Large intestine (tissue), 3 donors: ENCODE measurements around the gene KAT6B. TPM values are rescaled to one million over a fixed set of nuclear protein-coding genes. Genes with fewer than 3 reads are reported as not detected.

Source experiments
- DNase-seq, 2 donors: peaks; one replicate each; pipeline versions ENCODE4 v3.0.0 to v3.0.0-alpha.2; 2013
- H3K27ac ChIP-seq: one replicate; pipeline ENCODE4 v1.5.1; 2013; ENCODE audit warnings: low read length
- H3K27me3 ChIP-seq: 2 replicates; pipeline ENCODE4 v1.6.1; 2013; ENCODE audit warnings: low read length; ENCODE audit not compliant: control insufficient read depth, insufficient read depth
- H3K36me3 ChIP-seq: 2 replicates; pipeline ENCODE4 v1.6.1; 2013; ENCODE audit warnings: low read length; ENCODE audit not compliant: control insufficient read depth, insufficient read depth
- H3K4me1 ChIP-seq: one replicate; pipeline ENCODE4 v1.6.1; 2013; ENCODE audit warnings: low read length; ENCODE audit not compliant: control insufficient read depth, insufficient read depth
- H3K4me3 ChIP-seq: one replicate; pipeline ENCODE4 v1.5.1; 2013; ENCODE audit warnings: low read length
- H3K9me3 ChIP-seq: one replicate; pipeline ENCODE4 v1.6.1; 2013; ENCODE audit warnings: mild to moderate bottlenecking, low read depth, low read length, moderate library complexity; ENCODE audit not compliant: control insufficient read depth
- WGBS: methylation state at CpG from one replicate; pipeline ENCODE4 v1.1.5; 2013; ENCODE audit warnings: low lambda C conversion rate; ENCODE audit not compliant: insufficient coverage; 5-methylcytosine and 5-hydroxymethylcytosine counted together
- polyA plus RNA-seq: library from polyadenylated mRNA; unstranded; fragments of 120-200 nt; gene quantifications from one replicate; pipeline ENCODE4 v1.2.1, GENCODE V29; 2013

The KAT6B gene
- polyA plus RNA-seq, 1 donor, result 16.4 TPM

GRCh38 chr10:74822101-74822500, 4.3 kb upstream of the KAT6B start:
- H3K27me3 ChIP-seq, result no peaks in the 10 kb centered on the region
- H3K4me1 ChIP-seq, result peaks cover 6% of the 10 kb centered on the region
- no peaks in the 10 kb centered on the region for H3K9me3 ChIP-seq
- no peak overlapping the region for H3K27ac ChIP-seq
- no peaks in the 10 kb centered on the region for H3K36me3 ChIP-seq
- no CpG with 5 or more reads among the region's 2 CpGs for WGBS
- no peak overlapping the region for H3K4me3 ChIP-seq
- no peak for DNase-seq

GRCh38 chr10:74822521-74823089, 3.8 kb upstream of the KAT6B start:
- Histone ChIP-seq H3K9me3 (no peaks in the 10 kb centered on the region), H3K27ac (no peak overlapping the region), H3K36me3 (no peaks in the 10 kb centered on the region), H3K27me3 (no peaks in the 10 kb centered on the region), H3K4me1 (peaks cover 6% of the 10 kb centered on the region), H3K4me3 (no peak overlapping the region)
- DNase-seq, result no peak
- no CpG with 5 or more reads among the region's 3 CpGs for WGBS

- 44% methylated on average over 1 of the region's 4 CpGs for WGBS
- peaks cover 6% of the 10 kb centered on the region for H3K4me1 ChIP-seq
These were observed 2.6 kb upstream of the KAT6B start for GRCh38 chr10:74823791-74824183.

DNA sequence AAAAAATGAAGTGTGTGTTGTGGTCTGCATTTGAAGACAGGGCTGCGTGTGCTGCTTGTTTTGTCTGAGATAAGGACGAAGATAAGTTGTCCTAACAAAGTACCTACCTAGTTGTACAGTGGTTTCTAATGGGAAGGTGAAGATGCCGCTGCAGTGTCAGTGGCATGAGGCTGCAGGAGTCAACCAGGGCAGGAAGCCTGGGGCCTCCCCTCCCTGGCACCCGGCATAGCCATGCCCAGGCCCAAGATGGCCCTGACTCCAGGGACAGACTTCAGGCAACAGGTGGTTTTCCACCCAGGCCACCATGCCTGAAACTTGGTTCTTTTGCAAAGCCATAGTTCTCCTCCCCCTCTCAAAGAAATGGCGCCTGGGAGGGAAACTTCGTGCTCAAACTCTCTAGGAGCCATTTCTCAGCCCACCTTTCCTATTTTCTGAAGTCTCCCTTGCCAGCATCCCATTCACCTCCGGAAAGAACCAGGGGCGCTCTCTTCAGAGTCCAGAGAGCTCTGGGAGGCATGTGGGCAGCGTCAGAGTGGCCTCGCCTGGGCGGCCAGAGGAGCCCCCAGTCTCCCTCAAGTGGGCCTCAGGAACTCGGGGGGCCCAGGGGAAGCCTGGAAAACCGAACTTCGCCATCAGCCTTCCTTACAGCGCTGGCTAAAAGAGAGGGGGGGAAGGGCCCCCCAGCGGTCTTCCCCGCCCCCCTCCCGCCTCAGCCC, 2.1 kb upstream of the KAT6B start:
- DNase-seq, result no peak
- H3K4me3 ChIP-seq, result peak overlapping the region; percentile 96
- no peaks in the 10 kb centered on the region for H3K36me3 ChIP-seq
- WGBS, result no CpG with 5 or more reads among the region's 18 CpGs
- H3K4me1 ChIP-seq, result peaks cover 6% of the 10 kb centered on the region
- no peaks in the 10 kb centered on the region for H3K9me3 ChIP-seq
- H3K27ac ChIP-seq, result peak overlapping the region; percentile 61
- H3K27me3 ChIP-seq, result no peaks in the 10 kb centered on the region

More at GRCh38 chr10:74823791-74824183, 2.6 kb upstream of the KAT6B start:
- Histone ChIP-seq H3K27me3 (no peaks in the 10 kb centered on the region), H3K36me3 (no peaks in the 10 kb centered on the region), H3K4me3 (no peak overlapping the region), H3K27ac (no peak overlapping the region), H3K9me3 (no peaks in the 10 kb centered on the region)
- DNase-seq, result no peak

DNA sequence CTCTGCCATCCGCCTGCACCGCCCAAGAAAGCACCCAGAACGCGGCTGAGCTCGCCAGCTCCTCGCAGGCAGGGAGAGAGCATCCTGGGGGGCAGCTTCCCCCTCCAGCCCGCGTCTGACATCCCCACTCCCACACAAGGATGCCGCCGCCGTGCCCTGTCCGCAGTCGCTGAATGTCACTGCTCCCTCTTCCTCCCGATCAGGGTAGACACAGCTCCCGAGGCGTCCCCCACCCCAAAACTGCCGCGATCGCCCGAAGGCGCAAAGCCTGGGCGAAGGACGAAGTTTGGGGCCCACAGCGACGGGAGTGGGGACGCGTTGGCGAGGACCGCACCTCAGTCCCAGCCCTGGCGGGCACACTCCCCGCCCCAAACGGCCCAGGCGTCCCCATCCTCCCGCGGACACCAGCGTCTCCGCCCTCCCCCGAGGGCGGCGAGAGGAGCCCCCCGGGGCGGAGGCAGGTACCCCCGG, 1.5 kb upstream of the KAT6B start:
- H3K4me1 ChIP-seq, result peaks cover 6% of the 10 kb centered on the region
- peak overlapping the region; percentile 61 for H3K27ac ChIP-seq
- no CpG with 5 or more reads among the region's 43 CpGs for WGBS
- peak overlapping the region; percentile 96 for H3K4me3 ChIP-seq
- peak in 1 of 2 donors; percentile 45 for DNase-seq
- H3K27me3 ChIP-seq, result no peaks in the 10 kb centered on the region
- H3K36me3 ChIP-seq, result no peaks in the 10 kb centered on the region
- no peaks in the 10 kb centered on the region for H3K9me3 ChIP-seq

- DNase-seq, result no peak
- Histone ChIP-seq H3K27ac (peak overlapping the region; percentile 73), H3K4me3 (peak overlapping the region; percentile 96), H3K27me3 (no peaks in the 10 kb centered on the region), H3K36me3 (peaks cover 2% of the 10 kb centered on the region), H3K4me1 (peaks cover 6% of the 10 kb centered on the region), H3K9me3 (no peaks in the 10 kb centered on the region)
- no CpG with 5 or more reads among the region's 89 CpGs for WGBS
These were observed 844 bp upstream of the KAT6B start for GRCh38 chr10:74825371-74826141.

GRCh38 chr10:74827045-74827441, 643 bp downstream of the KAT6B start:
- no peaks in the 10 kb centered on the region for H3K9me3 ChIP-seq
- H3K27ac ChIP-seq, result peak overlapping the region; percentile 55
- H3K4me1 ChIP-seq, result peaks cover 6% of the 10 kb centered on the region
- H3K4me3 ChIP-seq, result peak overlapping the region; percentile 61
- no peaks in the 10 kb centered on the region for H3K27me3 ChIP-seq
- DNase-seq, result peak in 1 of 2 donors; percentile 29
- peaks cover 2% of the 10 kb centered on the region for H3K36me3 ChIP-seq
- 0% methylated on average over 1 of the region's 17 CpGs for WGBS

DNA sequence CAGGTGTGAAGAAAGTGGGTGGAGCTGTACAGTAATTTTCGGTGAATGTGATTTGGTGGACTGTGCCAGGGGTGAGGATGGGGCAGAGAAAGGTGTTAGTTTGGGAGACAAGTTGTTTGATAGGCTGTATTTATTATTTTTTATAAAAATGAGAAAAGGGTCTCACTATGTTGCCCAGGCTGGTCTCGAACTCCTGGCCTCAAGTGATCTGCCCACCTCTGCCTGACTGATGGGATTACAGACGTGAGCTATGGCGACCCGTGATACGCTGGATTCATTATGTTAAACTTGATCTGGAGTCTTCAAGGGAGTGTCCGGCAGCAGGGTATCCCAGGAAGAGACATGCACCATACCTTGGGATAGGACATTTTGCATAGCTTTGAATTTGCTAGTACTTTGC, 1.3 kb downstream of the KAT6B start:
- Histone ChIP-seq H3K27me3 (no peaks in the 10 kb centered on the region), H3K27ac (no peak overlapping the region), H3K4me3 (peak overlapping the region; percentile 61), H3K9me3 (no peaks in the 10 kb centered on the region), H3K36me3 (peaks cover 2% of the 10 kb centered on the region), H3K4me1 (peaks cover 6% of the 10 kb centered on the region)
- no peak for DNase-seq
- 100% methylated on average over 1 of the region's 7 CpGs for WGBS

DNA sequence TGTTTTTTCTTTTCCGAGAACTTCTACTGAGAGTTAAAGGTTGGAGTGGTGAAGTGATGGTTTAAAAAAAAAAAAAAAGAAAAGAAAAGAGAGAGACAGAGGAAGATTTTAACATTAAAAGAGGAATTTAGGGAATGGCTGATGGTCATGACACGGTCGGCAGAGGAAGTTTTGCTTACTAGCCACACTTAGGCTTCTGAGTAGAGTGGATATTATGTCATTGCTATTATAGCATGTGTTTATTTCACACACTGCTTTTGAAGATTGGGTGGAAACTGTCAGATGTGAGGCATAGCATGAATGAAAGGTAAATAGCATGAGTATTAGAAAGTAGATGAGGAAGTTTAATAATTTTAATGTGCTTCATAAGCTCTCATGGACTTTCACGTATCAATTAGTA, 2.5 kb downstream of the KAT6B start:
- Histone ChIP-seq H3K4me1 (peaks cover 6% of the 10 kb centered on the region), H3K27ac (no peak overlapping the region), H3K27me3 (no peaks in the 10 kb centered on the region), H3K4me3 (no peak overlapping the region), H3K36me3 (peaks cover 2% of the 10 kb centered on the region), H3K9me3 (no peaks in the 10 kb centered on the region)
- WGBS, result 93% methylated on average over 2 of the region's 4 CpGs
- no peak for DNase-seq

- no peak for DNase-seq
- Histone ChIP-seq H3K9me3 (no peaks in the 10 kb centered on the region), H3K4me1 (no peaks in the 10 kb centered on the region), H3K27me3 (no peaks in the 10 kb centered on the region), H3K36me3 (peaks cover 5% of the 10 kb centered on the region), H3K27ac (no peak overlapping the region), H3K4me3 (no peak overlapping the region)
- no CpG with 5 or more reads among the region's 1 CpG for WGBS
These were observed 5.2 kb downstream of the KAT6B start for GRCh38 chr10:74831518-74832120.
